Measurements from ENCODE around the gene CS. TPM values are rescaled to one million over a fixed set of nuclear protein-coding genes. Genes with fewer than 3 reads are reported as not detected.

CS gene
- total RNA-seq, 5 donors from 2014 or later (not counting 1 experiment from before 2014, with no cell fraction given), result 135 to 166 (median 159) TPM

DNA sequence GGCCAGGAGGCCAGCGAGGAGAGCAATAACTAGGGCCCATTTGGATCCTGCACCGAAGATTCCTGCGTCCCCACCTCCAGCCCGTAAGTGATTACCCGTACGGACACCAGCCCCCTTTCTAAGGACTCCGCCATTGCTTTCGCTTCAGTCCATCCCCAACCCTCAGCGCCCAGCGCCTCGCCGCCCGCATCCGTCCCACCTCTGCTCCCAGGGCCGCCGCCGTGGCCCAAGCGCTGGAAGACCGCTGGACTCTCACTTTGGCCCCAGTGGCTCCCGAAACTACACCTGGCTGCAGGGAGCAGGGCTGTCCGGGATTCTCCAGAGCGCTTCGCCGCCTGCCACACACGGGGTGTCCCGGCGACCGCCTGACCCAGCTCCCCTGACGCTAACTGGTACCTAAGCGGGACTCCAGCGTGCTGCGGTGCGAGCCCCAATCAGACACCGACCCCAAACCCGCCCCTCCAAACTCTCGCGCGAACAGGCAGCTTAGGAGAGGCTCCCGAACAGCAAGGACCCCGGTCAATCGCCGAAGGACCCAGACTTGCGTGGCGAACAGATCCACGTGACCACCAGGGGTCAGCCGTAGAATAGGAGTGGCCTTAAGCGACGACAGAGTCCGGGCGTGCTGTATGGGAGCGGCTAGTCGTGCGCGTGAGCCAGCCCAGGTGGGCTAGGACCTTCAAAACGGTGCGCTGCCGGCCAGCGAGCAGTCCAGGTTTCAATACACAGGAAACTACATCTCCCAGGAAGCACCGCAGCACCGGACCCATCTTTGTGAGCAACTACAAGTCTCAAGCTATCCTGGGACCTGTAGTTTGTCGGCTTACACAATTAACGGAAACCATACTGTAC lies 15.7 kb upstream of the CS start, which contains the start of gene CNPY2:
CNPY2 (minus strand) TSS at position 367 of the 852 bp plus-strand sequence. CDS start 771 bp downstream, outside the sequence.
- H3K36me3 Mint-ChIP-seq, result peaks cover 7% of the 10 kb centered on the region
- H3K9me3 Mint-ChIP-seq, result no peaks in the 10 kb centered on the region
- Histone ChIP-seq H3K9me3 (no peaks in the 10 kb centered on the region), H3K27ac (ENCODE audit: low read length) (peak within 1 kb of the TSS; percentile 79), H3K4me3 (ENCODE audit: control insufficient read depth in 1 of 2, extremely low read depth in 1 of 2, low read length in 1 of 2) (peak within 1 kb of the TSS; percentile 66 to 96), H3K27me3 (replicated peaks in 1 of 2; ENCODE audit: control insufficient read depth in 2 of 2, extremely low read depth in 1 of 2, insufficient read depth in 2 of 2, low read length in 1 of 2) (no peaks in the 10 kb centered on the region), H3K36me3 (ENCODE audit: control insufficient read depth in 2 of 2, extremely low read depth in 1 of 2, insufficient read depth in 1 of 2, low read length in 1 of 2) (peaks cover 0 to 32% of the 10 kb centered on the region in 2 donors), H3K4me1 (ENCODE audit: control insufficient read depth in 1 of 2, extremely low read depth in 1 of 2, insufficient read depth in 2 of 2, low read length in 2 of 2) (peaks cover 9 to 17% of the 10 kb centered on the region in 2 experiments)
- under 1% methylated on average over 60 of the region's 62 CpGs for WGBS (ENCODE audit: insufficient coverage)
- no peaks in the 10 kb centered on the region for H3K27me3 Mint-ChIP-seq
- DNase-seq, result peak; percentile 86 to 97 (median 91)
- POLR2A ChIA-PET, result interaction anchor here (0.6 to 2.0 kb wide), 7 partner anchors 14 to 410 kb away, joined by 3 to 17 read pairs (median 4); partner anchors contain the start of gene STAT2 (in 2 of the 2)
- CTCF ChIA-PET, result interaction anchor here (0.5 to 2.7 kb wide), 14 partner anchors 10 to 342 kb away, joined by 3 to 21 read pairs (median 4); partner anchors contain the start of genes COQ10A (in 1 of the 2), IL23A (in 1 of the 2), PA2G4 (in 1 of the 2) and PAN2 (in 1 of the 2)
- peak within 1 kb of the TSS; percentile 97 to 99 for H3K27ac Mint-ChIP-seq
- H3K4me3 Mint-ChIP-seq, result peak within 1 kb of the TSS; percentile 97 to 99 (median 97)
- ATAC-seq (replicated peaks in 1 of 4), result peak; percentile 90 to 94 (median 92)
- H3K4me1 Mint-ChIP-seq, result peaks cover 11 to 19% (median 19%) of the 10 kb centered on the region in 3 donors

- POLR2A ChIA-PET, result interaction anchor here in 1 of 2 donors (0.5 to 2.0 kb wide), 4 partner anchors 16 to 321 kb away, joined by 3 to 17 read pairs (median 8); partner anchors contain the start of gene STAT2
- CTCF ChIA-PET, result interaction anchor here in 1 of 2 donors (0.6 to 2.7 kb wide), 8 partner anchors 18 to 211 kb away, joined by 3 to 21 read pairs (median 6); partner anchors contain the start of genes IL23A, PA2G4, PAN2 and SMARCC2
- 0% methylated on average over 9 of the region's 11 CpGs for WGBS (ENCODE audit: insufficient coverage)
- no peak for ATAC-seq (replicated peaks in 1 of 4)
- Histone ChIP-seq H3K36me3 (ENCODE audit: control insufficient read depth in 2 of 2, extremely low read depth in 1 of 2, insufficient read depth in 1 of 2, low read length in 1 of 2) (peaks cover 2 to 38% of the 10 kb centered on the region in 2 donors), H3K9me3 (no peaks in the 10 kb centered on the region), H3K27me3 (replicated peaks in 1 of 2; ENCODE audit: control insufficient read depth in 2 of 2, extremely low read depth in 1 of 2, insufficient read depth in 2 of 2, low read length in 1 of 2) (no peaks in the 10 kb centered on the region), H3K27ac (ENCODE audit: low read length) (peak overlapping the region; percentile 79), H3K4me3 (ENCODE audit: control insufficient read depth in 1 of 2, extremely low read depth in 1 of 2, low read length in 1 of 2) (peak overlapping the region; percentile 66 to 96), H3K4me1 (ENCODE audit: control insufficient read depth in 1 of 2, extremely low read depth in 1 of 2, insufficient read depth in 2 of 2, low read length in 2 of 2) (peaks cover 9 to 17% of the 10 kb centered on the region in 2 experiments)
- Mint-ChIP-seq H3K27ac (peak overlapping the region; percentile 97 to 99), H3K4me1 (peaks cover 11 to 19% (median 19%) of the 10 kb centered on the region in 3 donors), H3K4me3 (peak overlapping the region; percentile 97 to 99 (median 97)), H3K9me3 (no peaks in the 10 kb centered on the region), H3K36me3 (peaks cover 7% of the 10 kb centered on the region), H3K27me3 (no peaks in the 10 kb centered on the region)
- DNase-seq, result peak in 2 of 35 experiments; percentile 6 to 11
Observed at GRCh38 chr12:56315249-56315621, 15.1 kb upstream of the CS start.

- H3K9me3 ChIP-seq, result no peaks in the 10 kb centered on the region
- no peak overlapping the region for H3K27ac Mint-ChIP-seq
- no peak overlapping the region for H3K4me3 Mint-ChIP-seq
- no peak overlapping the region for H3K4me3 ChIP-seq (ENCODE audit: control insufficient read depth in 1 of 2, extremely low read depth in 1 of 2, low read length in 1 of 2)
- H3K36me3 ChIP-seq (ENCODE audit: control insufficient read depth in 2 of 2, extremely low read depth in 1 of 2, insufficient read depth in 1 of 2, low read length in 1 of 2), result peaks cover 2 to 40% of the 10 kb centered on the region in 2 donors
- no peaks in the 10 kb centered on the region for H3K27me3 ChIP-seq (replicated peaks in 1 of 2; ENCODE audit: control insufficient read depth in 2 of 2, extremely low read depth in 1 of 2, insufficient read depth in 2 of 2, low read length in 1 of 2)
- ChIA-PET POLR2A (interaction anchor here (0.5 to 0.7 kb wide), 3 partner anchors 19 to 232 kb away, joined by 3 to 4 read pairs (median 3); no protein-coding TSS in a partner anchor), CTCF (interaction anchor here in 1 of 2 donors (0.6 kb wide), 1 partner anchor 25 kb away, joined by 7 read pairs; no protein-coding TSS in a partner anchor)
- no peaks in the 10 kb centered on the region for H3K27me3 Mint-ChIP-seq
- peaks cover 11 to 15% (median 13%) of the 10 kb centered on the region in 3 donors for H3K4me1 Mint-ChIP-seq
- 99% methylated on average over 11 of the region's 12 CpGs for WGBS (ENCODE audit: insufficient coverage)
- ATAC-seq (replicated peaks in 1 of 4), result no peak
- H3K36me3 Mint-ChIP-seq, result peaks cover 14% of the 10 kb centered on the region
- H3K9me3 Mint-ChIP-seq, result no peaks in the 10 kb centered on the region
- H3K4me1 ChIP-seq (ENCODE audit: control insufficient read depth in 1 of 2, extremely low read depth in 1 of 2, insufficient read depth in 2 of 2, low read length in 2 of 2), result peaks cover 9 to 12% of the 10 kb centered on the region in 2 experiments
- H3K27ac ChIP-seq (ENCODE audit: low read length), result no peak overlapping the region
- no peak for DNase-seq
Observed at GRCh38 chr12:56311003-56311402, 10.9 kb upstream of the CS start.

- H3K9me3 ChIP-seq, result no peaks in the 10 kb centered on the region
- no peak overlapping the region for H3K4me3 Mint-ChIP-seq
- CTCF ChIA-PET, result interaction anchor here in 1 of 2 donors (0.6 to 0.9 kb wide), 3 partner anchors 92 to 190 kb away, joined by 3 read pairs; no protein-coding TSS in a partner anchor
- H3K9me3 Mint-ChIP-seq, result no peaks in the 10 kb centered on the region
- no peak overlapping the region for H3K27ac Mint-ChIP-seq
- no peaks in the 10 kb centered on the region for H3K4me1 ChIP-seq (ENCODE audit: control insufficient read depth in 1 of 2, extremely low read depth in 1 of 2, insufficient read depth in 2 of 2, low read length in 2 of 2)
- peaks cover 2 to 42% of the 10 kb centered on the region in 2 donors for H3K36me3 ChIP-seq (ENCODE audit: control insufficient read depth in 2 of 2, extremely low read depth in 1 of 2, insufficient read depth in 1 of 2, low read length in 1 of 2)
- no peak overlapping the region for H3K27ac ChIP-seq (ENCODE audit: low read length)
- DNase-seq, result no peak
- no peaks in the 10 kb centered on the region for H3K27me3 ChIP-seq (replicated peaks in 1 of 2; ENCODE audit: control insufficient read depth in 2 of 2, extremely low read depth in 1 of 2, insufficient read depth in 2 of 2, low read length in 1 of 2)
- H3K4me1 Mint-ChIP-seq, result no peaks in the 10 kb centered on the region
- ATAC-seq (replicated peaks in 1 of 4), result no peak
- no peaks in the 10 kb centered on the region for H3K27me3 Mint-ChIP-seq
- H3K4me3 ChIP-seq (ENCODE audit: control insufficient read depth in 1 of 2, extremely low read depth in 1 of 2, low read length in 1 of 2), result no peak overlapping the region
- POLR2A ChIA-PET, result interaction anchor here (0.7 to 0.8 kb wide), 2 partner anchors 11 to 16 kb away, joined by 3 read pairs; no protein-coding TSS in a partner anchor
- H3K36me3 Mint-ChIP-seq, result peaks cover 15% of the 10 kb centered on the region
- WGBS (ENCODE audit: insufficient coverage), result 83% methylated on average over 1 of the region's 3 CpGs
Observed at GRCh38 chr12:56308714-56309113, 8.6 kb upstream of the CS start.

GRCh38 chr12:56307221-56307965 lies 7.3 kb upstream of the CS start:
- DNase-seq (no peak), ATAC-seq (replicated peaks in 1 of 4) (no peak)
- no CpG with 5 or more reads among the region's 7 CpGs for WGBS (ENCODE audit: insufficient coverage)
- Histone ChIP-seq H3K9me3 (no peaks in the 10 kb centered on the region), H3K27me3 (replicated peaks in 1 of 2; ENCODE audit: control insufficient read depth in 2 of 2, extremely low read depth in 1 of 2, insufficient read depth in 2 of 2, low read length in 1 of 2) (no peaks in the 10 kb centered on the region), H3K4me3 (ENCODE audit: control insufficient read depth in 1 of 2, extremely low read depth in 1 of 2, low read length in 1 of 2) (no peak overlapping the region), H3K27ac (ENCODE audit: low read length) (no peak overlapping the region), H3K36me3 (ENCODE audit: control insufficient read depth in 2 of 2, extremely low read depth in 1 of 2, insufficient read depth in 1 of 2, low read length in 1 of 2) (peaks cover 2 to 42% of the 10 kb centered on the region in 2 donors), H3K4me1 (ENCODE audit: control insufficient read depth in 1 of 2, extremely low read depth in 1 of 2, insufficient read depth in 2 of 2, low read length in 2 of 2) (peaks cover 0 to 5% of the 10 kb centered on the region in 2 experiments)
- H3K36me3 Mint-ChIP-seq, result peaks cover 15% of the 10 kb centered on the region
- no peak overlapping the region for H3K4me3 Mint-ChIP-seq
- peaks cover under 1 to 2% (median under 1%) of the 10 kb centered on the region in 3 donors for H3K4me1 Mint-ChIP-seq
- ChIA-PET CTCF (interaction anchor here (0.5 to 0.9 kb wide), 2 partner anchors 25 to 45 kb away, joined by 3 to 12 read pairs; no protein-coding TSS in a partner anchor), POLR2A (no interaction called here)
- H3K27me3 Mint-ChIP-seq, result no peaks in the 10 kb centered on the region
- no peaks in the 10 kb centered on the region for H3K9me3 Mint-ChIP-seq
- no peak overlapping the region for H3K27ac Mint-ChIP-seq
